ENCODE results near the gene CSKMT. TPM values are rescaled to one million over a fixed set of nuclear protein-coding genes. Genes with fewer than 3 reads are reported as not detected.
"Not testable (repeated sequence)": the region's sequence is repeated elsewhere in the genome, so short reads cannot be mapped to it uniquely, and the experiment has no call there.

The CSKMT gene
- polyA plus RNA-seq, 4 donors = 4.4 to 6.6 (median 6.0) TPM

DNA sequence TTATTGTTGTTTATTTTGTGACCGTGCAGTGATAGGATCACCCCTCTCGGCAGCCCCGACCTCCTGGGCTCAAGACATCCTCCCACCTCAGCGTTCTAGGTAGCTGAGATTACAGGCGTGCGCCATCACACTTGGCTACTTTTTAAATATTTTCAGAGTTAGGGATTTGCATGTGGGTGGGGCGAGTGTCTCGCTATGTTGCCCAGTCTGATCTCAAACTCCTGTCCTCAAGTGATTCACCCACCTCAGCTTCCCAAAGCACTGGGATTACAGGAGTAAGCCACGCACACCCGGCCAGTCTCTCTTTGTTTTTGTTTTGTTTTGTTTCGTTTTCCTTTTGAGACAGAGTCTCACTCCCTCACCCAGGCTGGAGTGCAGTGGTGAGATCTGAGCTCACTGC lies 10.8 kb upstream of the CSKMT start:
- DNase-seq (ENCODE audit: low read depth in 4 of 4, low spot score in 3 of 4) = no peak

DNA sequence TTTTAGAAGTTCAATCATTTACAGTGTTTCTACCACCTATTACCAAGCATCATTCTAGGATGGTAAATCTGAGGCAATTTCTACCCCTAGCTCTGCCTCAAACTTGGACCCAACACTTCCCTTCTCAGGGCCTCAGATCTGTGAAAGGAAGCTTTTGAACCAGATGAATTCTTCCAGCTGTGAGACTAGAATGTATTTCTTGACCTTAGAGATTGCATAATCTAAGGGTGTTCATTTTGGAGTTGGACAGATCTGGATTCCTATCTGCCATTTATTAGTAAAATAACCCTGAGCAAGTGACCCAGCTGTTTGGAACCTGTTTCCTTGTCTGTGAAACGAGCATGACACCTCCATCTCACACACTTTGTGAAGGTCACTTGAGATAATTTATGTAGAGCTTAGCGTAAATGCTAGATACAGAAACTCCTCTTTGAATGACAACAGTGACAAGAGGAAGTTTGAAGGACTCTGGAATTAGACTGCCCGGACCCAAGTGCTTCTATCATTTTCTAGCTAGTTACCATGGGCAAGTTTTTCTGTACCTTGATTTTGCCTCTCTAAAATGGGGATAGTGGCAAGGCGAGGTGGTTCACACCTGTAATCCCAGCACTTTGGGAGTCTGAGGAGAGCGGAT lies 8.2 kb upstream of the CSKMT start:
- DNase-seq (ENCODE audit: low read depth in 4 of 4, low spot score in 3 of 4) = no peak

DNA sequence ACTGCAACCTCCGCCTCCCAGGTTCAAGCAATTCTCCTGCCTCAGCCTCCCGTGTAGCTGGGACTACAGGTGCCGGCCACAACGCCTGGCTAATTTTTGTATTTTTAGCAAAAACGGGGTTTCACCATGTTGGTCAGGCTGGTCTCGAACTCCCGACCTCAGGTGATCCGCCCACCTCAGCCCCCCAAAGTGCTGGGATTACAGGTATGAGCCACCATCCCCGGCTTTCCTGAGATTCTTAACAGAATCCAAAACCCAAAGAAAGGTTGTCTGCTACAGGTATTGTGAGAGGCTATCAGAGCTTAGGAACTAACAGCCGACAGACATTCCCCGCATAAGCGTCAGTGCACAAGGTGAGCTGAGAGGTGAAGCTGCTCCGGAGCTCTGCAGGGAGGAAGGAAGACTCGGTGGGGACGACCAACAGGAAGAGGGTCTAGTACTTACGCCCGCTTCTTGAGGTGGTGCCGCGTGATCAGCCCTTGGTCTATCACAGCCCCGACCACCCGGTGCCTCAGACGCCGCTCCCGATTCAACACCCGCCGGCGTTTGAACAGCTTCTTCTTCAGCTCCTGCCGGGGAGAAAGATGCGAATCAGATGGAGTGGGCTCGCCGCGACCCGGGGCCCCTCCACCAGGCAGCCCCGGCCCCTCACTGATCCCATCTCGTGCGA lies 572 bp upstream of the CSKMT start:
- DNase-seq (ENCODE audit: low read depth in 4 of 4, low spot score in 3 of 4) = no peak

DNA sequence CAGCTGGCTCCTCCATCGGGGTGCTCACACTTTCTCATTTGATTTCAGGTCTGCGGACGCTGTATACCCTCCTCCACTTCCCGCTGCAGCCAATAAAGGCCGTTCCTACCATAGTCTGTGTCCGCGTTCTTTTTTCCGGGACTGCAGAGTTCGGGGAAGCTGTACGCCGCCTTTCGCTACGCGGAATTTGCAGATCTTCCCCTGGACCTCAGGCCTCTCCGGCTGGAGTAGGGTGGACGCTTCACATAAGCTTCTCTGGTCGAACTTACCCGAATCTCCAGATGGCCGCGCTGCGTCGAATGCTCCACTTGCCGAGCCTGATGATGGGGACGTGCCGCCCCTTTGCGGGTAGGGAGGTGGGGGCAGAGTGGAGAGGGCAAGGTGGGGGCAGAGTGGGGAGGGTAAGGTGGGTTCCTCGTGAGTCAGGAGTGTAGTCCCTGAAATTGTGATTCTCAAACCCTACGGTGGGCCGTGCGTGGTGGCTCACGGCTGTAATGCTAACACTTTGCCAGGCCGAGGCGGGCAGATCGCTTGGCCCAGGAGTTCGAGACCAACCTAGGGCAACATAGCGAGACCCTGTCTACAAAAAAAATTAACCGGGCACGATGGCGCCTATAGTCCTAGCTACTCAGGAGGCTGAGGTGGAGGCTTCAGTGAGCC lies 617 bp downstream of the CSKMT start:
- no peak for DNase-seq (ENCODE audit: low read depth in 4 of 4, low spot score in 3 of 4)

DNA sequence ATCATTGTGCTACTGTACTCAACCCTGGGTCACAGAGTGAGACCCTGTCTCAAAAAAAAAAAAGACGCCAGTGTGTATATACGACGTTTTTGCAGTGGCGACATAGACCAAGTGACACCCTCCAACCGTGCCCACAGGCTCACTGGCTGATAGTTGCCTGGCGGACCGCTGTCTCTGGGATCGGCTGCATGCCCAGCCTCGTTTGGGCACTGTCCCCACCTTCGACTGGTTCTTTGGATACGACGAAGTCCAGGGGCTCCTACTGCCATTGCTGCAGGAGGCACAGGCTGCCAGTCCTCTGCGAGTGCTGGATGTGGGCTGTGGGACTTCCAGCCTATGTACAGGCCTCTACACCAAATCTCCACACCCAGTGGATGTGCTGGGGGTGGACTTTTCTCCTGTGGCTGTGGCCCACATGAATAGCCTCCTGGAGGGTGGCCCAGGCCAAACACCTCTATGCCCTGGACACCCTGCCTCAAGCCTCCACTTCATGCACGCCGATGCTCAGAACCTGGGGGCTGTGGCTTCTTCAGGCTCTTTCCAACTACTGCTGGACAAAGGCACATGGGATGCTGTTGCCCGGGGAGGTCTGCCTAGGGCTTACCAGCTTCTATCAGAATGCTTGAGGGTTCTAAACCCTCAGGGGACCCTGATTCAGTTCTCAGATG lies 1.3 kb downstream of the CSKMT start:
- no peak for DNase-seq (ENCODE audit: low read depth in 4 of 4, low spot score in 3 of 4)

DNA sequence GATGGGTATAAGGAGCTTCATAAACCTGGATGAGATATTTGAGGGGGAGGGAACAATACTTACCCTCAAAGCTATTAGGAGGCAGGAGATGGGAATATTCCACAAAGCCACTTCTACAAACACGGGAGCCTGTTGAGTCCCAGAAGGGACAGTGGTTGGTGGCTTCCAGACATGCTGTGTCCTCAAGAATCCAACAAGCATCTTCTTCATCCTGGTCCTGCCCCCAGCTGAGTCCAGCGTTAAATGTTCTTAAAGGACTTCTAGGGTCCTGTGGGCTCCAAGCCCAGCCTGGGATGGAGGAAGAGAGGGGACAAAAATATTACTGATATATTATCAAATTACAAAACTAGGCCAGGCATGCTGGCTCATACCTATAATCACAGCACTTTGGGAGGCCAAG lies 2.3 kb downstream of the CSKMT start:
- DNase-seq (ENCODE audit: low read depth in 4 of 4, low spot score in 3 of 4) = no peak

DNA sequence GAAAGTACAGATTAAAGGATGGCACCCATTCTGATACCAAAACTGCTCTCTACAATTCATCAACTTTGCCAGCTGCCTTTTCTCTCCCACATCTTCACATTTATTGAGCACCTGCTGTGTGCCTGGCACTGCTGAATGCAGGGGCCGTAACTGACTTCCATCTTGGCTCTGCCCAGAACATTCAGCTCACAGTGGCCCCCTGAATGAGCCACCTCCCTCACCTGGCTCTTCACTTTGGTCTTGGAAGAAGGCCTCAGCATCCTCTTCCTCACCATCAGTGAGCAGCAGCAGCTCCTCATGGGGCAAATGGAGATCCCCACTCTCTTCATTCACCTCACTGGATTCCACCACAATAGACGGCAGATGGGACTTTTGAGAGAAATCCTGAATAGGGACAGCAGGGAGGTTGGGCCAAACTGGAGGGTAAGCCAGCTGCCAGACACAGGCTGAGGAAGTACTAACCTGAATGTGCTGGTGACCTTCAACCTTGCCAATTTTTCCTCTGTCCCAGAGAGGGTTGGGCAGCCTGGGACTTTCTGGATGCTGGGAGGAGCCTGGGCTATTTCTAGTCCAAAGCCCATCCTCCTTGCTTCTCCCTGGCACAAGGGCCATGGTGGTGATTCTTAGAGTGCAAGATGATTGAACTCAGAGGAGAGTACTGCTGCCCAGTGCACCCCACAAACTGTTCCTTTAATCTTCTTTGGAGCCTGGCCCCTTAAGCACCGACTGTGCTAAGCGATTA lies 4.5 kb downstream of the CSKMT start:
- DNase-seq (ENCODE audit: low read depth in 4 of 4, low spot score in 3 of 4) = no peak

DNA sequence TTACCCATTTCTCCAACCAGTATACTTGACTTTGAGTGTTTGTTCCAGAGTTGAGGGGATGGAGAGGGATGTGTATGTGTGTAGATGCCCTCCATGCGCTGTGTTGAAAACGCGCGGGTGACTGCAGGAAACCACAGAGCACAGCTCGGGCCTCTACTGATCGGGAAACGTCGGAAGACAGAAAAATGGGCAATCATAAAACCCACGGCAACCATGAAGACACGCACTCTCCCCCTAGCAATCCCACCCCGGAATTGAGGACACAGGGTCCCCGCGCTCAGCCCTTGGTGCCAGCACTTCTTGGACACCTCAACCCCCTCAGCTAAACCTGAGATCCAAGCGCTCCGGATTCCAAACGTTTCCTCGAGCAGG lies 6.1 kb downstream of the CSKMT start:
- no peak for DNase-seq (ENCODE audit: low read depth in 4 of 4, low spot score in 3 of 4)

DNA sequence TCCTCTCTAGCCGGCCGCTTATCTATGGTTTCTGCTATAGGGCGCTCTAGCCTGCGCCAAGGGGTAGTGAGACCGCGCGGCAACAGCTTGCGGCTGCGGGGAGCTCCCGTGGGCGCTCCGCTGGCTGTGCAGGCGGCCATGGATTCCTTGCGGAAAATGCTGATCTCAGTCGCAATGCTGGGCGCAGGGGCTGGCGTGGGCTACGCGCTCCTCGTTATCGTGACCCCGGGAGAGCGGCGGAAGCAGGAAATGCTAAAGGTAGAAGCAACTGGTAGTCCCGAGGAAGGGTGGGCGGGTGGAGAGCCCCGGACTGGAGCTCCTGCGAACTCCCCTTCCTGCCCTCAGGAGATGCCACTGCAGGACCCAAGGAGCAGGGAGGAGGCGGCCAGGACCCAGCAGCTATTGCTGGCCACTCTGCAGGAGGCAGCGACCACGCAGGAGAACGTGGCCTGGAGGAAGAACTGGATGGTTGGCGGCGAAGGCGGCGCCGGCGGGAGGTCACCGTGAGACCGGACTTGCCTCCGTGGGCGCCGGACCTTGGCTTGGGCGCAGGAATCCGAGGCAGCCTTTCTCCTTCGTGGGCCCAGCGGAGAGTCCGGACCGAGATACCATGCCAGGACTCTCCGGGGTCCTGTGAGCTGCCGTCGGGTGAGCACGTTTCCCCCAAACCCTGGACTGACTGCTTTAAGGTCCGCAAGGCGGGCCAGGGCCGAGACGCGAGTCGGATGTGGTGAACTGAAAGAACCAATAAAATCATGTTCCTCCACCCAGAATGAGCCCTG lies 6.7 kb downstream of the CSKMT start, which contains the start of the genes LBHD1 and UQCC3:
Gene LBHD1, minus strand, starts transcription at position 660 of the 782 bp plus-strand sequence. CDS start 2,236 bp downstream, outside the sequence.
Gene UQCC3, plus strand, starts transcription at position 66 of the 782 bp plus-strand sequence. Its CDS starts 73 bp downstream, at position 139.
- peak in 1 of 4 donors; percentile 75 for DNase-seq (ENCODE audit: low read depth in 4 of 4, low spot score in 3 of 4)

DNA sequence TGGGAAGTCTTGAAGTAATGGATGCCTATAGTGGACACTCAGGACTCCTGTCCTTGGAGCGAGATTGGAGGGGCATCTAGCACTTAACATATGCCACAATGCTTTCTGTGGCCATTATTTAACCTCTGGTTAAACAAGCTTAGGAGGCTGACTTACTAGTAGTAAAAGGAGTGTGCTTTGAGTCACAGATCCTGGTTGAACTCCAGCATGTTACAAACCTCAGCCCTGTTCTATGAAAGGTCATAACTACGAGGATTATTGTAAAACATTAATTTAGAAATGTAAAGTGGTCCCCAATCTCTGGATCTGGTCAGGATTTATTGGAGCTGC lies 8.0 kb downstream of the CSKMT start:
- DNase-seq (ENCODE audit: low read depth in 4 of 4, low spot score in 3 of 4) = no peak

DNA sequence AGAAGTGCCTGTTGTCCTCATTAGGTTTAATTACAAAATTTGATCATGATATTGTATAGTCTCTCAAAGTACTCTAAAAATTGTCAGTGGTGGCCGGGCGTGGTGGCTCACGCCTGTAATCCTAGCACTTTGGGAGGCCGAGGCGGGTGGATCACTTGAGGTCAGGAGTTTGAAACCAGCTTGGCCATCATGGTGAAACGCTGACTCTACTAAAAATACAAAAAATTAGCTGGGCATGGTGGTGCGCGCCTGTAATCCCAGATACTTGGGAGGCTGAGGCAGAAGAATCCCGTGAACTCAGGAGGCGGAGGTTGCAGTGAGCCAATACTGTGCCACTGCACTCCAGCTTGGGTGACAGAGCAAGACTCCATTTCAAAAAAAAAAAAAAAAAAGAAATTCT lies 10.3 kb downstream of the CSKMT start:
- not testable (repeated sequence) for DNase-seq (ENCODE audit: low read depth in 4 of 4, low spot score in 3 of 4)

DNA sequence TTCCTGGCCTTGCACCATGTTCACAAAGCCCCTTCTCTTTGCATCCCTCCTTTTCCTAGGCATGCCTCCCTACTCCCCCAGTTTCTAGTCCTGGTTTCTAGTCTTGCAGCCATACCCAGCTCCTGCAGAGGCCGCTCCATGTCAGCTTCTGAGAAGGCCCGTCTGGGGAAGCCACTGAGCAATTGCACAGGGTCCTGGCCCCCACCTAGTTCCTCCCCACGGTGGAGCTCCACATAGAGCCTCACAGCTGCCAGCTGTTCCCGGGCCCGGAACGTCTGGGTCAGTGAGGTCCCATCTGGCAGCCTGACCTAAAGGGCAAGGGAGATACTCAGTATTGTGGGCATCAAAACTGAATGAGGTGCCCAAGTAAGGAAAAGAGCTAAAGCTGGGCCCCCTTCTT lies 11.6 kb downstream of the CSKMT start:
- DNase-seq (ENCODE audit: low read depth in 4 of 4, low spot score in 3 of 4) = no peak

DNA sequence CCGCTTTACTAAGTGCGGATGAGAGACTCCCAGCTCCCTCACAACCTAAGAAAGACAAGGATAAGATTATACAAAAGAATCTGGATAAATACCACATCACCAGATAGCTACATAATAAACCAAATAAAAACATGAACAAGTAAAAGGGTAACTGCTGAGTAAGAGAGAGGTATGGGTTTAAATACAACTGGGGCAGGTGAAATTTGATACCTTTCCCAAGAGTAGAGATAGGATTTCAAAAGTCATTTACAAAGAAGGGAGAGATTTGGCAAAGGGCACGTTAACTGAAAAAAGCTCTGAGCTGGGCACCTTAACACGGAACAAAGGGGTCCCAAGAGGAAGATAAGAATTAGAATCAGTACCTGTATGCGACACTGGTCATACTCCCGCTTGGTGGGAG lies 12.0 kb downstream of the CSKMT start:
- DNase-seq (ENCODE audit: low read depth in 4 of 4, low spot score in 3 of 4) = no peak

DNA sequence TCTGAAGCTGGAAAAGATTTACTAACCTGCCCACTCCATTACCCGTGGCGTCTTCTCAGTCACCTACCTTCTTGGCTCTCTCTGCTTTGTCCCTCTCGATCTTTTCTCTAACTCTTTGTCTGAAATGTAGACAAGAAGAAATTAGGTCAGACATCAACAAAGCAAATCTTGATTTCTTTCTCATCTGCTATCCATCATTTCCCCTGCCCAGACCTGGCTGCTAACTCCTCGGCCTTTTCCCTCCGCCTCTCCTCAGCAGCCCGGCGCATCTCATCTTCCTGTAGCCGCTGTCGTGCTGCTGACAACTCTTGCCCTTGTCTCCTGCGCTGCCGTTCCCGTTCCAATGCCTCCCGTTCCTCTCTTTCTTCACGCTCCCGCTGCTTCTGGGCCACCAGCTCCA lies 12.6 kb downstream of the CSKMT start:
- no peak for DNase-seq (ENCODE audit: low read depth in 4 of 4, low spot score in 3 of 4)

DNA sequence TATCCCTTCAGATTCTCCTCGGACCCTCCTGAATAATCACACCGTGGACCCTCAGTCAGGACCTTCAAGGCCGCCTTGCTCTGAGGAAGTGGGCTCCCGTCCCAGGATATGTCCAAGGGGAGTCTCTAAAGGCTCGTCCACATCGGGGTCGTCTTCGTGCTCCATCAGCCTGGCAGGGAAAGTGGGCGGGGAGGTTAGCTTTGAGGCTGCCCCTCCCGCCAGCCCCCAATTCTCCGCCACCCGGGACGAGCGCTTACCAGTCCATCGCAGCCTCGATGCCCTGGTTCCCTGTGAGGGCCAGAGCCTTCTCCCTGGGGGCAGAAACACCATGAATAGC lies 13.3 kb downstream of the CSKMT start:
- no peak for DNase-seq (ENCODE audit: low read depth in 4 of 4, low spot score in 3 of 4)

DNA sequence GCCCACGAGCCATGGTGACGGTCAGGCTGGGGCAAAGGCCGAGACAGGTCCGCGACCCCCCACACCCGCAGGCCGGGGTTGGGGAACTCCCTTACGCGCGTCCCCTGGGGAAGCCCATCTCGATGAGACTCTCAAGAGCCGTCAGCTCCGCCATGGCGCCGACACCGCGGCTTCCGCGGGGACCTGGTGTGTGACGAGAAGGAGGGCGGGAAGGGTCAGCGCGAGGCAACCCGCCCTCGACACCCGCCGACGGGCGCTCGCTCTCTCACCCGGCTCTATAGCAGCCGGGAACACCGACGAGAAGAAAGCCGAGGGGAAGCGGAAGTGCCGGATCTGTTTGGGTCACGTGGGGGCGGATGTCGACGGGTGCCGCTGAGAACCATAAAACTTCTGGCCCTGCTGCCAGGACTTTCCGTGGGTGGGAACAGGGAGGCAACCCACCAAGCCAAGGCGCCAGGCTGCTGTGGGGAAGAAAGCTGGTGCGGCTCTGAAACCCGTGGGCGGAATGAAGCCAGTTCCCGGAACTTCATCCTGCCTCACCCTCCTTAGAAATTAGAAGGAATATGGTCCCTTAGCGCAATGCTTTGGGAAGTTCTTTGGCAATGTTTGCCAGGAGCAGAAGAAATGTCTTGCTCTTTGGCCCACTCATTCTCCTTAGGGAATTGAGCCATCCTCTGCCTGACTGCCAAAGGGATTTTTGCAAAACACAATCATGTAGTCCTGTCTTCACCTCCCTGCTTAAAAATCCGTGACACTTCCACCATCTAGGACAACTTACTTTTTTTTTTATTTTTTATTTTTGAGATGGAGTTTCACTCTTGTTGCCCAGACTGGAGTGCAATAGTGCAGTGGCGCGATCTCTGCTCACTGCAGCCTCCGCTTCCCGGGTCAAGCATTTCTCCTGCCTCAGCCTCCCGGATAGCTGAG lies 13.9 kb downstream of the CSKMT start, which contains the start of gene UBXN1:
Gene UBXN1, minus strand, starts transcription at position 304 of the 927 bp plus-strand sequence. Its CDS starts 150 bp downstream, at position 154.
- DNase-seq (ENCODE audit: low read depth in 4 of 4, low spot score in 3 of 4) = peak in 3 of 4 donors; percentile 71 to 73 (median 72)

DNA sequence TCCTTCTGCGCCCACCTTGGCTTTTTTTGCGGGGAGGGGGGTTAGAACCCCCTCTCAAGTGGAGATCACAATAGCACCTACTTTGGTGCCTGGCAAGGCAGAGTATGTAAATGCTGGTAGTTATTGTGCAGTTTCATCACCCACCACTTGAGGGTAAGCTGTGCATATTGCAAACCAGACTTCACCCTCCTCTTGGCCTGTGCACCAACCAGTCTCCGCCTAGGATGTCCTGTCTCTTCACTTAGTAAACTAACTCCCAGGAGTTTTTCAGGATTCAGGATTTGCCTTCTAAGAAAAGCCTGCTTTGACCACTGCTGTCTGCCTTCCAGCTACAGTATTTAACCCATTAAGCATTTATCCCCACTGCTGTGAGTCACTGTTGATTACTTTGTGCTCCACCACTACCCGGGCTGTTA lies 15.7 kb downstream of the CSKMT start:
- no peak for DNase-seq (ENCODE audit: low read depth in 4 of 4, low spot score in 3 of 4)

DNA sequence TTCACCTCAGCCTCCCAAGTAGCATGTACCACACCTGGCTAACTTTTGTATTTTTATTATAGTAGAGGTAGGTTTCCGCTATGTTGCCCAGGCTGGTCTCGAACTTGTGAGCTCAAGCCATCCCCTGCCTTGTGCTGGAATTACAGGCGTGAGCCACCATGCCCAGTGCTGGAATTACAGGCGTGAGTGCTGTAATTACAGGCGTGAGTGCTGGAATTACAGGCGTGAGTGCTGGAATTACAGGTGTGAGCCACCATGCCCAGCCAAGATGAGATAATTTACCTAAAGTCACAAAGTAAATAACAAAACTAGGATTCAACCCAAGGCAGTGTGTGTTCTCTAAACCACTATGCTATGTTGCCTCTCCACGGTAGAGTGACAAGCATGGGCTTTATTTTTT lies 17.4 kb downstream of the CSKMT start:
- DNase-seq (ENCODE audit: low read depth in 4 of 4, low spot score in 3 of 4) = no peak
